Measurements from ENCODE around the gene GABRB1.

GRCh38 chr4:47251348-47252135 lies 220.2 kb downstream of the GABRB1 start:
- TF ChIP-seq POLR2A (IDR thresholded peaks at IDR 0.05; ENCODE audit: low read depth, low read length) (no peak), CTCF (IDR thresholded peaks at IDR 0.05; ENCODE audit: extremely low read depth in 1 of 2, insufficient read depth in 1 of 2, low read depth in 1 of 2, low read length in 2 of 2) (no peak), POLR2AphosphoS5 (IDR thresholded peaks at IDR 0.05; ENCODE audit: insufficient read depth, low read depth, low read length) (no peak), EZH2 (IDR thresholded peaks at IDR 0.05; ENCODE audit: borderline replicate concordance, low read depth, low read length, severe bottlenecking) (no peak), JUN (IDR thresholded peaks at IDR 0.05; ENCODE audit: borderline replicate concordance, insufficient read depth, insufficient read length, low read depth) (no peak), MYC (IDR thresholded peaks at IDR 0.05; ENCODE audit: low read depth, low read length) (no peak), FOS (IDR thresholded peaks at IDR 0.05; ENCODE audit: borderline replicate concordance, insufficient read depth, low read length) (no peak)
- TF ChIP-seq, protein P1, sequence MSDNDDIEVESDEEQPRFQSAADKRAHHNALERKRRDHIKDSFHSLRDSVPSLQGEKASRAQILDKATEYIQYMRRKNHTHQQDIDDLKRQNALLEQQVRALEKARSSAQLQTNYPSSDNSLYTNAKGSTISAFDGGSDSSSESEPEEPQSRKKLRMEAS (IDR thresholded peaks at IDR 0.05; ENCODE audit: insufficient read depth, insufficient read length): no peak

Measured in endothelial cell of umbilical vein (primary cell).